GM18498 (cell line): ENCODE results near the gene SAE1.
A peak's percentile ranks its signal among the peaks of the same experiment; 100 is the strongest.
"Not testable (repeated sequence)": the region's sequence is repeated elsewhere in the genome, so short reads cannot be mapped to it uniquely, and the experiment has no call there.

Source experiments
- ATAC-seq: cut with Tn5 transposase; IDR thresholded peaks from one replicate; pipeline ENCODE4 v1.9.1; 2021; ENCODE audit warnings: mild to moderate bottlenecking, moderate library complexity; ENCODE audit not compliant: unreplicated experiment

Gene SAE1

DNA sequence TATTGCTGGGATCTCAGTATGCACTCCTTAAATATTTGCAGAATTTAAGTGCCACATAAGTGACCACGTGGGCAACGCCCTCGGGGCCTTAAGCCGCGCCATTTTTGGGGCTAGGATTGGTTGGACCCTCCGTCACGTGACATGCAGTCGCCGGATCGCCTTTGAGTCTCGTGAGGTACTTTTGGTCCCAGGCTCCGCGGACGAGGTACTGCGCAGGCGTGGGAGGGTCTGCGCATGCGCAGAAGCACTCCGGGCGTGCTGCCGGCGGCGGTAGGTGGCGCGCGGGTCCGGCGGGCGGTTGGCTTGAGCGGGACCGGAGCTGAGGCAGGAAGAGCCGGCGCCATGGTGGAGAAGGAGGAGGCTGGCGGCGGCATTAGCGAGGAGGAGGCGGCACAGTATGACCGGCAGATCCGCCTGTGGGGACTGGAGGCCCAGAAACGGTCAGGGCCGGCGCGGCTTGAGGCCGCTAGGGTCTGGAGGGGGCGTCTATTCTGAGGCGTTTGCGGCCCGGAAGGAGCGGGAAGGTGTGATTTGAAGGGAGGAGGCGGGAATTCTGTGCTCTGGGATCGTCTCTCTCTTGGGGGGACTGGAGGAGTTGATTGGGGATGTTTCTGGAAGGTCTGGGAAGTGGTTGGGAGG is at the start of gene SAE1:
Gene SAE1 (plus strand): TSS at position 247 of the 639 bp plus-strand sequence. CDS start 96 bp downstream, at position 343.
- ATAC-seq = peak; percentile 86

DNA sequence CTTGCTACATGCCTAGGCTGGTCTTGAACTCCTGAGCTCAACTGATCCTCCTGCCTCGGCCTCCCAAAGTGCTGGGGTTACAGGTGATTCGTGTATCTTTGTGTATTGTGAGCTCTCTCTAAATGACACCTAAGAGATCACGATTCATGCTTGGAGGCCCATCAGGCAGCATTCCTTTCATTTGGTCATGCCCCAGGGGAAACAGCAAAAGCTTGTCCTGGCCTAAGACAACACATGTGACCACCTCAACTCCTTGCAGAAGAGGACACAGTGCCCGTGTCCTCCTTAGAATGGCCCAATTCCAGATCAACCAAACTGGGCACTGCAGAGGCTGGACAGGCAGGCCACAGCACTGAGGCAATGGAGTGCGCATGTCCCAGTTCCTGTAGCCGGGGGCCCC is 49.5 kb upstream of the SAE1 start:
- ATAC-seq = no peak

DNA sequence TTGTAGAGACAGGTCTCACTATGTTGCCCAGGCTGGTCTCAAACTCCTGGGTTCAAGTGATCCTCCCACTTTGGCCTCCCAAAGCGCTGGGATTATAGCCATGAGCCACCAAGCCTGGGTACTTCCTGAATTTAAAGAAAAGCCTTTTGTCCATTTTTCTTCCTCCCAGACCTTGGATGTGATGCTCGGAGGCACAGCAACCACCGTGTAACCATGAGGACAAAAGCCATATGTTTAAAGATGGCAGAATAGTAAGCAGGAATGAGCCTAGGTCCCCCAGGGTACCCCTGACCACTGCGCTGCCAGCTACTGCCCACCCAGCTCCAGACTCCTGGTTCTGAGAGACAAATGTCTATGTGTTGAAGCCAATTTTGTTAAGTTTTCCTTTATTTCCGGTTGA is 48.1 kb upstream of the SAE1 start:
- no peak for ATAC-seq

DNA sequence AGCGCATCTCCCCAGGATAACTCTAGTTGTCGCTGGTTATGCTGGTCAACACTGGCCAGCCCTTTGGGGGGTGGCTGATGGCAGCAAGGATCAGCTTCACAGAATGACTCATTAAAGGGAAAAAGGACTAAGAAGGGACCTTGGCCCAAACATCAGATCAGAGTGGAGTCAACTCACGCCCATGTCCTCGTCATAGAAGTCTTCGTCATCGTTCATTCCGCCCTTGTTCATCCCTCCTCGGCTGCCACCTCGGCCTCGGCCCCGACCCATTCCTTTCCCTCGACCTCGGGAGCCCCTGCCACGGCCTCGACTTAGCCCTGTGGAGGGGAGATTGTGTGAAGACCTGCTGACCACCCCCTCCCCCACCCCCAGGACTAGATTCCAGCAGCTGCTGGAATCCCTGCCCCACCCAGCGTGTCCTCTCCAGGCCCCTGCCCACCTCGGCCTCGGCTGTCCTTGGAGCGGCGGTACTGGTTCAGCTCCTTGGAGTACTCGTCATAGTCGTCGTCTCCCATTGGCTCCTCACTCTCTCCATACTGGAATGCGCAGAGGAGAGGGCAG is 45.7 kb upstream of the SAE1 start:
- no peak for ATAC-seq

DNA sequence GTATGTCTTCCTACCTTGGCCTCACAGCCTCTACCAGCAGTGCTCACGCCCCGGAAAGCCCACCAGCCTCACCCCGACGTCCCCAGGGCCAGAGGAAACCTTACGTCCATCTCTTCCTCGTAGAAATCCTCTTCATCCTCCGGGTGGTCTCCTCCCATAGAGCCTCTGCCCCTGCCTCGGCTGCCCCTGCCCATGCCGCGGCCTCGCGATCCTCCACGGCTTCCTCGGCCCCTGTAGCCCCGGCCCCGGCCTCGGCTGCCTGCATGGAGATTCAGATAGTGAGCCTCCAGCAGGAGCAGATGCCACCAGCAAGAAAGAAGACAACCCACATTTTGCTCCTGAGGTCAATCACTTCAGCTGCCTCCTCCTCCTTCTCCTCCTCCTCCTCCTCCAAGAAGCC is 44.4 kb upstream of the SAE1 start:
- ATAC-seq = no peak

DNA sequence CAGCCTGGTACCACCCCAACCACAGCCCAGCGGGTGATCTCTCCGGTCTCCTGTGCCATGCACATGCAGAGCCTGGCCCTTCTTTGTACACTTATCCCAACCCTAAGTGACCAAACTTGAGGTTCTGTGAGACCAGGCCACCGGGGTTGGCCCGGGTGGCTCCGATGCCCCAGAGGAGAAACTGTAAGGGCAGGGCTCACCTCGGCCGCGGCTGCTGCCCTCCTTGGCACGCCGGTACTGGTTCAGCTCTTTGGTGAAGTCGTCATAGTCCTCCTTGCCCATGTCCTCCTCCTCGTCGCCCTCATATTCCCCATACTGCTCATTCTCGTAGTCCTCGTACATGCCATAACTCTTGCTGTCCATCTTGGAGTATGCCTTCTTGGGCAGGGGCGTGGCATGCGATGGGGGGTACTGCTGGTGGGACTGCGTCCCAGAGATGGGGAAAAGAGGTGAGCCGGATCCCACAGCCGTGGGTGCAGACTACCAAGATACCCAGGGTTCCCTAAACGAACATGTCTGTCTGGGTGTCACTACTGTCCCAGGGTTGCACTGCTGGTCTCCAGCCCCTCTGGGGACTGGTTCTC is 40.8 kb upstream of the SAE1 start:
- ATAC-seq = no peak

DNA sequence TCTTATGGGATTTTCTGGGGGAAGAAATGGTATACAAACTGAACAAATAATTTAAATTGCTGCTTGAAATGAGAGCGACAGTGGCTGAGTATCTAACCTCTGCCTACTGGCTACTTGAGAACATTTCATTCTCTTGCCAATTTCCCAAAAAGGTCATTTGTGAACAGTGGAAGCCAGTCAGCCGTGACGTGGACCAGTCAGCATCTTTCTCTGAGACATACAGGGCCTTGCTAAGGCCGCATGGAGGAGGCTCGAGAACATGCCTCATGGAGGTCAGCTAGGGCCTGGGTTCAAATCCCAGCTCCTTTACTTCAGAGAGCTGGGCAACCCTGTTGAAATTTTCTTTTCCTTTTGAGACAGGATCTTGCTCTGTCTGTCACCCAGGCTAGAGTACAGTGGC is 37.4 kb upstream of the SAE1 start:
- no peak for ATAC-seq

DNA sequence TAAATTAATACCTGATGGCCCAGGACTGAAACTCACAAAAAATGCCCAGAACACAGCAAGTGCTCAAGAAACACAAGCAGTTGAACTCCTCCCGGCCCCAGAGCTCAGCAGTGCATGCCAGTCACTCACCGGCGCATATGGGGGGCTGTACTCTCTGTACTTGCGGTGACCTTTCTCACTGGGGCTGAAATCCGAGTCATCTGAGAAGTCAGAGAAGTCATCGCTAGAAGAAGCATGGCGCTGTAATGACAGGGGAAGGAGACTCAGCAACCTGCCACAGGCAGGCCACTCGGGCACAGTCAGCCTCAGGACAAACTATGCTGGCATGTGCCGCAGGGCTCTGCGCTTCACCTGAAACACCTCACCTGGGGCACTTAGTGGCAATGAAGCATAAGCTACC is 36.8 kb upstream of the SAE1 start:
- peak; percentile 65 for ATAC-seq

DNA sequence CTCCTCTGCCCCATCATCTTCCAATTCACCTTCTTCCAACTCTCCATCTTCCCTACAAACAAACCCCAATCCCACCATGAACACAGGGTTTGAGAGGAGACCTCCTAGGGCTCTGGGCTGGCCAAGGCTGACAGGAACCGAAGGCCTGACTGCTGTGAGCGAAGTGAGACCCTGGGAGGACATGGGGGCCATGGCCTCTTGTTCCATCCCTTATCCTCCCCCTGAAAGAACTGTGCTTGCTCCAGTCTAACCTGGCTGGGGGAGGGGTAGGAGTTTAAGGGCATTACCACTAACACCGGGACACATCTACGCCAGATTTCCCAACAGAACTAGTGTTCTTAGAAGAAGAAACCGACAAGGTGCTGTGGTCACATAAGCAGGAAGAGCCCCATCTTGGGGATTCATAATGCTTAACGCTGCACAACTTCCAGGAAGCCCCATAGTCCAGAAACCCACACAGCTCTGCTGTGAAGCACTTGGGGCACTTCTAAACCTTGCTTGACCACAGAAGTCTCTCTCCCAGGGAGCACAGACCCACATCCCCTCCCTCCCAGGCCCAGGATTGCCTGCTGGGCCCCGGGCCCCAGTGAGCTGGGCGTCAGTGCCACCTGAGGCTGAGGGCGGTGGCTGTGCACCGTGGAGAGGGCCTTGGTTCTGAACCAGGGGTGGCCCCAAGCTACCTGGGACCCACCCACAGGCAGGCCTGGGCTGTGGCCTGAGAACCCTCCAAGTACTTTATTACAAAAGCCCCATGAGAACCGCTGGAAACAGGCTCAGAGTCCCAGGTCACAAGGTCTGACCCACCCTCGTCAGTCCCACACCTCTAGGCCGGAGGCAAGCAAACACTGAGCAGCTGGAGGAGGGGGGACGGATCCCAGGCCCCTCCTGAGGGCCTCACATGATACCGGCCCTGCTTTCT is 35.8 kb upstream of the SAE1 start:
- ATAC-seq = no peak

DNA sequence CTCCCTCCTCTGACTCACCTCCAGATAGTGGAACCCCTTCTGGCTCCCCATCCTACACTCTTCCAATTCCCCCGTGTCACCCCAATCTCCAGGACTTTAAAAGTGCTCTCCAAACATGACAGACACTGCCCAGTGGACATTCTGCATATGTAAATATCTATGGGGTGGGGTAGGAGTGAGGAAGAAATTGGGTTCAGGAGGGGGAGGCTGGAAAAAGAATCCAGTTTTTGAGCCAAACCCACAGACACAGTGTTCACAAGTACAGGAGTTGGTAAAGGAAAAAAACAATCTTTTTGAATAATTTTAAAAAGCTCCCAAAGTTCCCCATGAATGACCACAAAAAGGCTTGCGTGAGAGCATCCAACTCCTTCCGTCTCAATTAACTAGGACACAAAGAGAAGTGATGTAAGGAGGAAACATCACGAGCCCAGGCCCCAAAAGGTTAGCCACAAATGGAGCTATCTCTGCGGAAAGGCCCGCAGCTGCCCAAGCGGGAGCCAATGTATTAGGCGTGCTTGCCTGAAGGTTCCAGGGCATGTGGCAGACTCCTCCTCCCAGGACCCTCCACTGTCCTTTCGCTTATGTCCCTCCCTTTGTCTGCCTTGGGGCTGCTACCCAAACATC is 35.0 kb upstream of the SAE1 start:
- no peak for ATAC-seq

DNA sequence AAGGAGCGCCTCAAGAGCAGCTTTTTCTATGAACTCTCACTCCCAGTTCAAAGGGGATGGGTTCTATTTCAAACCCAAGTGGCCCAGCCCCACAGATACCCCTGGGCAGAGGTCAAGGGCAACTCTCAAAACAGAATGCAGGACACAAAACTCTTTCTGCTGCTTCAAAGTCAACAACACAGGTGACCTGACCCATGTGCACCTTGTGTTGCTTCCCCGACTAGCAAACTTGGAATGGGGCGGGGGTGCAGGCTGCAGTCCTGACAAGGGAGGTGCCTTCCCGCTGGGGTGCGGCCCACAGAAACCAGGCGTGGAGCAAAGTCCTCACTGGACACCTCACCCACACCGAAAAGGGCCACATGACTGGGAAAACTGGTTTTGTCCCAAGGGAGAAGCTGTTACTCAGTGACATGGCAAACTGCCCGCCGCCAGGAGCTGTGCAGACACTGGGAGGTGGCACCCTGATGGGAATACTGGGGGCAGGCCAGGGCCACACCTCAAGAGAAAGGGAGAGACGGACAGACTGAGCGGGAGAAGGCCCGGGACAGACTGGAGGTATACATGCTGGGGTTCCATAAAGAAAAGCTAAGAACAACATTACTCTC is 34.4 kb upstream of the SAE1 start:
- ATAC-seq = no peak

DNA sequence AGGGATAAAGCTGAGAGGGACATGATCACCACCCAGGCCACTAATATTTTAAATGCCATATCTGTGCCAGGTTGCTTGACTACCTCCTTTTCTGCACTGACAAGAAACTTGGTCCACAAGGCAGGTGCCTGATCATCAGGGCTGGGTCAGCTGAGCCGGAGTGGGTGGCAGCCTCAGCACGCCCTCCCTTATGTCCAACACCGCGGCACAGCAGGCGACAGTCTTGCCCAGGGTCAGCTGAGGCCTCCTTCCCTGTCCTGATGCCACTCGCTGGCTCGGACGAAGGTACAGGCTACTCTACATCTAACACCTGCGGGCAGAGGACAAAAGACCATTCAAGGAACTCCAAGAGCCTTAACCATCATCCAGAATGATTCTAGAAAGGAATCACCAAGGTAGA is 33.9 kb upstream of the SAE1 start:
- no peak for ATAC-seq

DNA sequence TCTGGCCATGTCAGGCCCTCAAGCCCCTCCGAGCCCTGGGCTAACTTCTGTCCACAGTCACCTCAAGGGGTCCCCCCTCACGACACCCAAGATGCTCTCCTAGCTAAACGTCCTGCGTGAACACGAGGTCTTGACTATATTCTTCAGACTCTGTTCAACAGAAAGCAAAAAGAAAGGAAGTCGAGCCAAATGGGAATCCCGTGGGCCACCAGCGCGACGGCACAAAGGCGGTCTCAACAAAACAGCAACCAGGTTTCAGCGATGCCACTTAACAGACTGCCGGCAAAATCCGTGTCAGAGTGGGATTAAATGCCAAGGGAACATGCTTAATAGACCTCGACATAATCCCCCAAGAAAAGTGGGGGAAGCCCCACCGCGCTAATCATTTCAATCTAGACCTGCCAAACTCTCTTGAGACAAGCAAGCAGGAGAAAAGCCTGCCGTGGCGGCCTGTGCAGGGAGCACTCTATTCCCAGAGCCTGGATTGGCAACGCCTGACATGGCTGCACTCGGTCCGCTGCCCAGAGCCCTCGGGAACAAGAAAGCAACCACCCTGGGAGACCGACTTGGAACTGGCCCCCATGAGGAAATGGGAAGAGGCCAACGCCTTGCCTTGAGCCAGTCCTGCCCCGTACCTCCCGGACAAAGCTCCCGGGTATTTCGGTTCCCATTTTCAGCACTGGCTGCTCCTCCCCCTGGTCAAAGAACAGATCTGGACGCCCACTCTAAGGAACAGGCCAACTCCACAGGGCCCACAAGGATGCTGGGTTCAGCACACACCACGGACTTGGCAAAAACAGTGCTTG is 33.0 kb upstream of the SAE1 start:
- ATAC-seq = no peak

DNA sequence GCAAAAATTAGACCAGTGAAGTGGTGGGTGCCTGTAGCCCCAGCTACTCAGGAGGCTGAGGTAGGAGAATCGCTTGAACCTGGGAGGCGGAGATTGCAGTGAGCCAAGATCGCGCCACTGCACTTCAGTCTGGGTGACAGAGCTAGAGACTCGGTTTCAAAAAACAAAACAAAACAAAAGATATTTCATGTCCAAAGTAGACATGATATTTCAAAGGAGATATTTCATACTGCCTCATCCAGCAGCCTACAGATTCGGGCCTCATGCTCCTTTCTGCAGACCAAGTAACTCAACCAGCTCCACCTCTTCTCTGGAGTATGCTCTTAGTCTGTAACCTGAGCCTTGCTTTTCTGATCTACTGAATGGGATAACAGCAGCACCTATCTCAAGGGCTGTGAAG is 32.0 kb upstream of the SAE1 start:
- ATAC-seq = no peak

DNA sequence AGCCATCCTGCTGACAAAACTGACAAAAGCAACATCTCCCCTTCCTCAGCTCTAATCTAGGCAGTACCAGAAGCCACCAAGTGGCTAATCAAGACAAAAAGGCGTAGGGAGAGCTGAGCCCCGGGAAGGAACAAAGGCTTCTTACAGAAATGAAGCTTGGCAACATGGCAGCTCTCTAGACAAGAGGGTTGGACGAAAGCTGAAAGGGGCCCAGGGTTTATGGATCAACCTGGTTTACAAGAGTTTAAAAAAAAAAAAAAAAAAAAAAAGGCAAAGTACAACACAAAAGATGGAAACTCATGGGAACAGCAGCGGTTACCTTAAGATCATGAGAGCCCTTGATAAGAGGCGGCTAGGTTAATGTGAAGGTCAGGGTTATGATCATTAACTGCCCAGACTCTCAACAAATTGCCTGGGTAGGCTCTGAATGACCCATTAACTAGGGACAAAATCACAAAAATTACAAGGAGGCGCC is 31.0 kb upstream of the SAE1 start:
- no peak for ATAC-seq

DNA sequence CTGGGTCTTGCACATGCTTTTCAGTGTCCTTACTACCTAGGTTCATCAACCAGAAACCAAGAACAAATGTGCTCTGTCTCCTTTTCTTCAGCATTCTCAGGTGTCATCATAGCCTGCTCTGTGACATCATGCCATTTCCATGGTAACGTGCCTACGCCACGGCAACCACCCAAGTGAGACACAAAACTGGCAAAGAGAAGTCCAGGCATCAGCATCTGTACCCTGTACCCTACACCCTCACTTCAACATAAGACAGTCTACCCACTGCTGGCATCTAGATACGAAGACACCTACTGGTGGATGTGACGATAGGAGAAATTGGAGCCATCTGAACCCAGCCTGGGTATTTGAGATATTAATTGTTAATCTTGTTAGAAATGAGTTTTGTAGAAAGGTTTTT is 30.3 kb upstream of the SAE1 start:
- no peak for ATAC-seq

DNA sequence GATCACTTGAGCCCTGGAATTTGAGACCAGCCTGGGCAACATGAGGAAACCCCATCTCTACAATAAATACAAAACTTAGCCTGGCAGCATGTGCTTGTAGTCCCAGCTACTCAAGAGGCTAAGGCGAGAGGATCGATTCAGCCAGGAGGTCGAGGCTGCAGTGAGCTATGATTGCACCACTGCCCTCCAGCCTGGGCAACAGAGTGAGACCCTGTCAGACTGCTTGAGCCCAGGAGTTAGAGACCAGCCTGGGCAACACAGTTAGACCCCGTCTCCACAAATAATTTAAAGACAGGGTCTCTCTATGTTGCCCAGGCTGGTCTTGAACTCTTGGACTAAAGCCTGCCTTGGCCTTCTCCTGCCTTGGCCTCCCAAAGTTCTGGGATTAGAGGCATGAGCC is 29.5 kb upstream of the SAE1 start:
- not testable (repeated sequence) for ATAC-seq

DNA sequence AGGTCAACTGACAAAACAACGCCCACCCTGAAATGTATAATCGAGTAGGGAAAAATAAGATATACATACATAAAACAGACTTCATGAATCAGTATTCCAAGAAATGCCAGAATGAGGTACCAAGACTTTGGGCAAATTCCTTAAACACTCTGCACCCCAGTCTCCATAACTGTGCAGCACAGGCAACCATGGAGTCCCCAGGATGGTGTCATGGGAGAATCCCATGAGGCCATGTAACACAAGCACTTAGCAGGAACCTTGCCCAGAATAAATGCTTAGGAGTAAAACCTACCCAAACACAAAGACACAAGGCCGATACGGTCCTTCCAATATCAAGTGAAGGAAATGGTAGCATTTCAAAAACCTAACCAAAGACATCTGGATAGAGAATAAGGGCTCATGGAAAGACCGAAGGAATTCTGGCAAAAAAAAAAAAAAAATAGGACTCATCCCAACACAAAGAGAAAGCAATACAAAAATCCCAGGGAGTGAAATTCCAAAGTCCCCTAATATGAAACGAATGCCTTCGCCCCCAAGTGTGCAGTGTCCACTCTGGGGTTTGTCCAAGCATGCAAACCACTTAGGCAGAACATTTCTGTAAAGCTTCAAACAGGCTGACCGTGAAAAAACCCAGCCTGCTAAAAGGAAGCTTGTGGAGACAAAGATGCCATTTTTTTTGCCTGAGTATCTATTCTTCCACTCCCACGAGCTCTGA is 28.1 kb upstream of the SAE1 start:
- ATAC-seq = no peak

DNA sequence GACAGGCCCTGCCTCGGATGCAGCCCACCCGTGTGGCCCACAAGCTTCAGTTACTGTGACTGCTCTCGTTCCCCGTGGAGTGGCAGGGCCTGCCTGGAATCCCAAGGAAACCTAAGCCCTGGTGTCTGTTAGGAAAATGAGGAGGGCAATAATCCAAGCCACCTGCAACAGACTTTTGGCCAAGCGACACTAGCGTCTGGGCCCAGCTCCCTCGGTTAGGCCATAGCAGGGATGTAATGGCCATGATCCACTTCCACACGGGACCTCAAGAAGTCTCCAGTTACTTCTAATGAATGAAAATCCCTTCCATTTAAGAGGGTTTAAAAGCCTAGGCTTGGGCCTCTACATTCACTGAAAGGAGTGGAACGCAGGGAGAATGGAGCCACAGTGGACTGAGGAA is 26.0 kb upstream of the SAE1 start:
- no peak for ATAC-seq
